ENCODE measurements around the gene PARP12. TPM values are rescaled to one million over a fixed set of nuclear protein-coding genes. Genes with fewer than 3 reads are reported as not detected.

Gene PARP12
- total and polyA plus RNA-seq, 9 of the 15 experiments (the other 6 are each of a cell fraction or from before 2014, with no cell fraction given), result 4.6 to 40.4 (median 23.5) TPM

DNA sequence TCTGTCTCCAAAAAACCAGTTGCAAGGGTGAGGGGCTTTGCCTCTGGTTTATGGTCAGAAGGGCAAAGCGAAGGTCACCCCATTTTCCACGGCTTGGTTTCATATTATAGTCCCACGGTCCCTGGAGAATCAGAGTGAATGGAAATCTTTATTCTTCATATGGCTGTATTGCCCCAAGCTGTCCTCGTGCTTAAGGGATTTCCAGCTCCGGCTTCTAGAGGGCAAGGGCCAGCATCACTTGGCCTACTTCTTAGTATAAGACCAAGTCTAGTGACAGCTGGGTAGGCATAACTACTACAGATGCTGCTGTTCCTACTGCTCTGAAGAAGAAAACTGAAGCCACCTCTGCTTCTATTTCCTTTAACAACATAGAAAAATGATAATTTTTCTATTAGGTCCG is 63.2 kb downstream of the PARP12 start:
- POLR2A ChIA-PET, result no interaction called here
- Histone ChIP-seq H4K20me1 (replicated peaks; ENCODE audit: control insufficient read depth, insufficient read depth, low read length) (no peaks in the 10 kb centered on the region), H2AFZ (ENCODE audit: low read depth, low read length) (no peak overlapping the region), H3K27ac (ENCODE audit: extremely low read depth, low read depth, low read length) (no peak overlapping the region), H3K79me2 (ENCODE audit: control insufficient read depth, insufficient read depth, low read length) (no peaks in the 10 kb centered on the region), H3K4me3 (no peak overlapping the region), H3K4me1 (replicated peaks in 1 of 2; ENCODE audit: control insufficient read depth in 2 of 2, insufficient read depth in 2 of 2, low read length in 2 of 2) (peaks cover 0 to under 1% of the 10 kb centered on the region in 2 experiments; a peak in 3 of 5 replicates), H3K27me3 (ENCODE audit: control insufficient read depth in 2 of 2, insufficient read depth in 2 of 2, low read length in 2 of 2) (no peaks in the 10 kb centered on the region), H3K9me1 (ENCODE audit: control insufficient read depth, insufficient read depth, low read length) (no peaks in the 10 kb centered on the region), H3K4me2 (ENCODE audit: insufficient read depth, low read length) (no peak overlapping the region), H3K9me3 (replicated peaks; ENCODE audit: control insufficient read depth, insufficient read depth, low read depth, low read length) (no peaks in the 10 kb centered on the region), H3K9ac (ENCODE audit: insufficient read depth in 1 of 2, low read depth in 2 of 2, low read length in 2 of 2) (no peak overlapping the region), H3K36me3 (ENCODE audit: control insufficient read depth, insufficient read depth, low read length) (no peaks in the 10 kb centered on the region)
- TF ChIP-seq, protein P1, sequence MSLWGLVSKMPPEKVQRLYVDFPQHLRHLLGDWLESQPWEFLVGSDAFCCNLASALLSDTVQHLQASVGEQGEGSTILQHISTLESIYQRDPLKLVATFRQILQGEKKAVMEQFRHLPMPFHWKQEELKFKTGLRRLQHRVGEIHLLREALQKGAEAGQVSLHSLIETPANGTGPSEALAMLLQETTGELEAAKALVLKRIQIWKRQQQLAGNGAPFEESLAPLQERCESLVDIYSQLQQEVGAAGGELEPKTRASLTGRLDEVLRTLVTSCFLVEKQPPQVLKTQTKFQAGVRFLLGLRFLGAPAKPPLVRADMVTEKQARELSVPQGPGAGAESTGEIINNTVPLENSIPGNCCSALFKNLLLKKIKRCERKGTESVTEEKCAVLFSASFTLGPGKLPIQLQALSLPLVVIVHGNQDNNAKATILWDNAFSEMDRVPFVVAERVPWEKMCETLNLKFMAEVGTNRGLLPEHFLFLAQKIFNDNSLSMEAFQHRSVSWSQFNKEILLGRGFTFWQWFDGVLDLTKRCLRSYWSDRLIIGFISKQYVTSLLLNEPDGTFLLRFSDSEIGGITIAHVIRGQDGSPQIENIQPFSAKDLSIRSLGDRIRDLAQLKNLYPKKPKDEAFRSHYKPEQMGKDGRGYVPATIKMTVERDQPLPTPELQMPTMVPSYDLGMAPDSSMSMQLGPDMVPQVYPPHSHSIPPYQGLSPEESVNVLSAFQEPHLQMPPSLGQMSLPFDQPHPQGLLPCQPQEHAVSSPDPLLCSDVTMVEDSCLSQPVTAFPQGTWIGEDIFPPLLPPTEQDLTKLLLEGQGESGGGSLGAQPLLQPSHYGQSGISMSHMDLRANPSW (CRISPR knock-in tag; IDR thresholded peaks at IDR 0.05), result no peak
- 36% methylated on average over 6 of the region's 6 CpGs for WGBS (ENCODE audit: insufficient coverage, low coverage, missing lambda C conversion rate)
- in situ Hi-C loops (cut with MboI) (no loop called here), intact Hi-C loops (cut with micrococcal nuclease) (no loop called here)
- no peak for FAIRE-seq
- CTCF ChIA-PET (ENCODE audit: low intra/inter-chr PET ratio), result interaction anchor here (1.5 to 5.4 kb wide), 2 partner anchors 353 to 359 kb away, joined by 4 to 92 read pairs; no protein-coding TSS in a partner anchor
- no TSS peak for BruUV-seq (replicated peaks)
- DNase-seq (ENCODE audit: extremely low read depth in 1 of 4, low spot score in 3 of 4), result no peak
- no peak for ATAC-seq

DNA sequence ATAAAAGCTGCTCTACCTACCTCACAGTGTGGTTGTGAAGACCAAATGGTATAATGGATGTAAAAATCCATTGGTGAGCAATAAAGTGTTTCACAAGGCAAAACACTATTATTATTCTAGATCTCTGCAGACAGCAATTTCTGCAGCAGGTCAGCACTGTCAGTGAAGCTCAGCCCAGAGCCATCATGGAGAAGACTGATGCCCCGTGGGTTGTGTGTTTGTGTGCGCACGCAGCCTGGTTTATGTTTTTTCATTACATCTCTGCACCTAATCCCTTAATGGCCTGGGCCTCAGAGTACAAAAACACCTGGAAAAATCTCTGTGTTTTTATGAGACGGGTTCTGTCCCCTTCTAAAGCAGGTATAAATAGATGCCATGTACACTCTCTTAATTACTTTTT is 64.2 kb downstream of the PARP12 start:
- in situ Hi-C loops (cut with MboI), result no loop called here
- no peaks in the 10 kb centered on the region; a peak in 2 of 5 replicates for H3K4me1 ChIP-seq (replicated peaks in 1 of 2; ENCODE audit: control insufficient read depth in 2 of 2, insufficient read depth in 2 of 2, low read length in 2 of 2)
- DNase-seq (ENCODE audit: extremely low read depth in 1 of 4, low spot score in 3 of 4), result no peak
- ChIA-PET POLR2A (interaction anchor here (0.8 to 1.2 kb wide), 3 partner anchors 9 to 353 kb away, joined by 3 to 4 read pairs (median 3); no protein-coding TSS in a partner anchor), CTCF (ENCODE audit: low intra/inter-chr PET ratio) (no interaction called here)
- no peak for FAIRE-seq
- H3K9me3 ChIP-seq (replicated peaks; ENCODE audit: control insufficient read depth, insufficient read depth, low read depth, low read length), result no peaks in the 10 kb centered on the region
- no TSS peak for BruUV-seq (replicated peaks)
- no peaks in the 10 kb centered on the region for H3K9me1 ChIP-seq (ENCODE audit: control insufficient read depth, insufficient read depth, low read length)
- H4K20me1 ChIP-seq (replicated peaks; ENCODE audit: control insufficient read depth, insufficient read depth, low read length), result no peaks in the 10 kb centered on the region
- no peak overlapping the region for H3K4me3 ChIP-seq
- no peaks in the 10 kb centered on the region for H3K79me2 ChIP-seq (ENCODE audit: control insufficient read depth, insufficient read depth, low read length)
- H2AFZ ChIP-seq (ENCODE audit: low read depth, low read length), result no peak overlapping the region
- no peak overlapping the region for H3K4me2 ChIP-seq (ENCODE audit: insufficient read depth, low read length)
- no peak overlapping the region for H3K9ac ChIP-seq (ENCODE audit: insufficient read depth in 1 of 2, low read depth in 2 of 2, low read length in 2 of 2)
- intact Hi-C loops (cut with micrococcal nuclease), result no loop called here
- no peaks in the 10 kb centered on the region for H3K36me3 ChIP-seq (ENCODE audit: control insufficient read depth, insufficient read depth, low read length)
- no peaks in the 10 kb centered on the region for H3K27me3 ChIP-seq (ENCODE audit: control insufficient read depth in 2 of 2, insufficient read depth in 2 of 2, low read length in 2 of 2)
- 57% methylated on average over 4 of the region's 4 CpGs for WGBS (ENCODE audit: insufficient coverage, low coverage, missing lambda C conversion rate)
- no peak for ATAC-seq
- no peak overlapping the region for H3K27ac ChIP-seq (ENCODE audit: extremely low read depth, low read depth, low read length)
- TF ChIP-seq, protein P2, sequence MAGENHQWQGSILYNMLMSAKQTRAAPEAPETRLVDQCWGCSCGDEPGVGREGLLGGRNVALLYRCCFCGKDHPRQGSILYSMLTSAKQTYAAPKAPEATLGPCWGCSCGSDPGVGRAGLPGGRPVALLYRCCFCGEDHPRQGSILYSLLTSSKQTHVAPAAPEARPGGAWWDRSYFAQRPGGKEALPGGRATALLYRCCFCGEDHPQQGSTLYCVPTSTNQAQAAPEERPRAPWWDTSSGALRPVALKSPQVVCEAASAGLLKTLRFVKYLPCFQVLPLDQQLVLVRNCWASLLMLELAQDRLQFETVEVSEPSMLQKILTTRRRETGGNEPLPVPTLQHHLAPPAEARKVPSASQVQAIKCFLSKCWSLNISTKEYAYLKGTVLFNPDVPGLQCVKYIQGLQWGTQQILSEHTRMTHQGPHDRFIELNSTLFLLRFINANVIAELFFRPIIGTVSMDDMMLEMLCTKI (IDR thresholded peaks at IDR 0.05; ENCODE audit: partially characterized antibody), result no peak
- TF ChIP-seq ZNF699 (CRISPR knock-in tag; IDR thresholded peaks at IDR 0.05; ENCODE audit: insufficient replicate concordance), result no peak
- TF ChIP-seq, protein P3, sequence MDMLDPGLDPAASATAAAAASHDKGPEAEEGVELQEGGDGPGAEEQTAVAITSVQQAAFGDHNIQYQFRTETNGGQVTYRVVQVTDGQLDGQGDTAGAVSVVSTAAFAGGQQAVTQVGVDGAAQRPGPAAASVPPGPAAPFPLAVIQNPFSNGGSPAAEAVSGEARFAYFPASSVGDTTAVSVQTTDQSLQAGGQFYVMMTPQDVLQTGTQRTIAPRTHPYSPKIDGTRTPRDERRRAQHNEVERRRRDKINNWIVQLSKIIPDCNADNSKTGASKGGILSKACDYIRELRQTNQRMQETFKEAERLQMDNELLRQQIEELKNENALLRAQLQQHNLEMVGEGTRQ (CRISPR knock-in tag; IDR thresholded peaks at IDR 0.05), result no peak
- TF ChIP-seq, protein P4, sequence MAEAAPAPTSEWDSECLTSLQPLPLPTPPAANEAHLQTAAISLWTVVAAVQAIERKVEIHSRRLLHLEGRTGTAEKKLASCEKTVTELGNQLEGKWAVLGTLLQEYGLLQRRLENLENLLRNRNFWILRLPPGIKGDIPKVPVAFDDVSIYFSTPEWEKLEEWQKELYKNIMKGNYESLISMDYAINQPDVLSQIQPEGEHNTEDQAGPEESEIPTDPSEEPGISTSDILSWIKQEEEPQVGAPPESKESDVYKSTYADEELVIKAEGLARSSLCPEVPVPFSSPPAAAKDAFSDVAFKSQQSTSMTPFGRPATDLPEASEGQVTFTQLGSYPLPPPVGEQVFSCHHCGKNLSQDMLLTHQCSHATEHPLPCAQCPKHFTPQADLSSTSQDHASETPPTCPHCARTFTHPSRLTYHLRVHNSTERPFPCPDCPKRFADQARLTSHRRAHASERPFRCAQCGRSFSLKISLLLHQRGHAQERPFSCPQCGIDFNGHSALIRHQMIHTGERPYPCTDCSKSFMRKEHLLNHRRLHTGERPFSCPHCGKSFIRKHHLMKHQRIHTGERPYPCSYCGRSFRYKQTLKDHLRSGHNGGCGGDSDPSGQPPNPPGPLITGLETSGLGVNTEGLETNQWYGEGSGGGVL (CRISPR knock-in tag; IDR thresholded peaks at IDR 0.05), result no peak
- TF ChIP-seq, protein P5, sequence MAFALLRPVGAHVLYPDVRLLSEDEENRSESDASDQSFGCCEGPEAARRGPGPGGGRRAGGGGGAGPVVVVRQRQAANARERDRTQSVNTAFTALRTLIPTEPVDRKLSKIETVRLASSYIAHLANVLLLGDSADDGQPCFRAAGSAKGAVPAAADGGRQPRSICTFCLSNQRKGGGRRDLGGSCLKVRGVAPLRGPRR (CRISPR knock-in tag; IDR thresholded peaks at IDR 0.05), result no peak

Measured in K562 (cell line).